ENCODE measurements around the gene OR2Z1.

DNA sequence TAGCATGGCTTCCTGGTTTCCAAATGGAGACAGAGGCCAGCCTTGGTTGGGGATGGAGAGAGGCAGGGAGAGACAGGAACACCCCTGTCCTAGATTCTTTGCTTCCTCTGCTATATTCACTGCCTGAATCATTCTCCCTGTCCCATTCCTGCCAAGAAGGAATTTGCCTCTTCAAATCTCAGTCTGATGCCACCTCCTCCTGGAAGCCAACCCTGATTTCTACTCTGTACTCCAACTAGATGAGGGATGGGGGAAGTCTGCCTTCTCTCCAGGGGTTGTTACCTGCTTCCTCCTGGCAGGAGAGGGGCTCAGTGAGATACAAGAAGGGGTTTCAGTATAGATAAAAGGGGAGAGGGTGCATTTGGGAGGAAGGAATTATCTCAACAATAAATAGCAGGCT lies 21.5 kb upstream of the OR2Z1 start:
- no peak for TF ChIP-seq PPARG (CRISPR knock-in tag; conservative IDR thresholded peaks at IDR 0.05)
- no peak for TF ChIP-seq AFF4 (CRISPR knock-in tag; IDR thresholded peaks at IDR 0.05)
- no peak for TF ChIP-seq ZFP82 (CRISPR knock-in tag; IDR thresholded peaks at IDR 0.05; ENCODE audit: borderline replicate concordance)
- TF ChIP-seq ZNF639 (CRISPR knock-in tag; conservative IDR thresholded peaks at IDR 0.05): no peak
- TF ChIP-seq ZFP41 (CRISPR knock-in tag; IDR thresholded peaks at IDR 0.05; ENCODE audit: borderline replicate concordance): no peak
- no peak for TF ChIP-seq SP1 (IDR thresholded peaks at IDR 0.05)
- no peak for TF ChIP-seq SP1 (CRISPR knock-in tag; IDR thresholded peaks at IDR 0.05)
- no peak for TF ChIP-seq ZFP36 (IDR thresholded peaks at IDR 0.05; ENCODE audit: borderline replicate concordance, low read depth, low read length, partially characterized antibody)
- TF ChIP-seq ZNF547 (CRISPR knock-in tag; IDR thresholded peaks at IDR 0.05): no peak
- TF ChIP-seq EED (CRISPR knock-in tag; IDR thresholded peaks at IDR 0.05): no peak
- no peak for TF ChIP-seq TCF7 (IDR thresholded peaks at IDR 0.05; ENCODE audit: low read depth)
- no peak for TF ChIP-seq ZBTB7A (CRISPR knock-in tag; IDR thresholded peaks at IDR 0.05)
- TF ChIP-seq NFYB (CRISPR knock-in tag; IDR thresholded peaks at IDR 0.05): no peak
- no peak for TF ChIP-seq ZNF253 (CRISPR knock-in tag; IDR thresholded peaks at IDR 0.05; ENCODE audit: borderline replicate concordance)
- no peak for TF ChIP-seq TAF1 (CRISPR knock-in tag; IDR thresholded peaks at IDR 0.05)
